HUES6 (cell line): ENCODE data around the gene HEXD.

ENCODE experiments used
- H3K27ac ChIP-seq: 2 replicates; pipeline ENCODE4 v1.7.0; 2013; ENCODE audit warnings: low read depth, mild to moderate bottlenecking, low read length, inconsistent platforms
- H3K27me3 ChIP-seq: 2 replicates; pipeline ENCODE4 v1.6.1; 2013; ENCODE audit warnings: low read length; ENCODE audit not compliant: control insufficient read depth, insufficient read depth
- H3K36me3 ChIP-seq: 2 replicates; pipeline ENCODE4 v1.6.1; 2013; ENCODE audit warnings: low read length; ENCODE audit not compliant: control insufficient read depth, insufficient read depth
- H3K4me1 ChIP-seq: 2 replicates; pipeline ENCODE4 v1.6.1; 2013; ENCODE audit warnings: low read length; ENCODE audit not compliant: control insufficient read depth, insufficient read depth
- H3K4me3 ChIP-seq: 2 replicates; pipeline ENCODE4 v1.5.1; 2013; ENCODE audit warnings: low read depth, low read length
- H3K9ac ChIP-seq: one replicate; pipeline ENCODE4 v1.6.1; 2013; ENCODE audit warnings: mild to moderate bottlenecking, low read length
- H3K9me3 ChIP-seq: 2 replicates; pipeline ENCODE4 v1.6.1; 2013; ENCODE audit warnings: low read depth, low read length; ENCODE audit not compliant: control insufficient read depth, insufficient read depth

Gene HEXD

GRCh38 chr17:82444284-82444893 lies 26.2 kb downstream of the HEXD start:
- no peak overlapping the region for H3K27ac ChIP-seq
- no peak overlapping the region for H3K9ac ChIP-seq
- H3K36me3 ChIP-seq = peaks cover 50% of the 10 kb centered on the region
- no peaks in the 10 kb centered on the region for H3K27me3 ChIP-seq
- no peak overlapping the region for H3K4me3 ChIP-seq
- no peaks in the 10 kb centered on the region for H3K9me3 ChIP-seq
- peaks cover 7% of the 10 kb centered on the region; the same call in 1 of the 2 replicates for H3K4me1 ChIP-seq

- Histone ChIP-seq H3K4me1 (peaks cover 7% of the 10 kb centered on the region; the same call in 1 of the 2 replicates), H3K27me3 (no peaks in the 10 kb centered on the region), H3K9me3 (no peaks in the 10 kb centered on the region), H3K9ac (no peak overlapping the region), H3K4me3 (no peak overlapping the region), H3K36me3 (peaks cover 50% of the 10 kb centered on the region), H3K27ac (no peak overlapping the region)
Observed at GRCh38 chr17:82444941-82445521, 26.9 kb downstream of the HEXD start.

DNA sequence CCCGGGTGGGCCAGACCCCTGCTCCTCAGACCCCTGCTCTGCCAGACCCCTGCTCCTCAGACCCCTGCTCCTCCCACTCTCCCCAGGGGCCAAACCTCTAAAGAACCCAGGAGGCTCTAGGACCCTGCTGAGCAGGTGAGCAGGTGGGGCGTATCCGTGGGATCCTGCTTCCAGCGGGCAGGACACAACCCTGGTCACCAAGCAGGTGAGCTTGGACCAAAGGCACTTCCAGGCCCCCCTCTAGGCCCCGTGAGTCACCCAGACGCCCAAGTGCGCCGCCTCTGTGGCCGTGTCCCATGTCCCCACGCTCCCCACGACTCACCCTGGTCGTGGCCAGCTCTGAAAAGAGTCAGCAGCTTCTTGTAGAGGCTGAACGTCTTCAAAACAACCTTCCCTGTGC lies 27.4 kb downstream of the HEXD start:
- no peak overlapping the region for H3K9ac ChIP-seq
- no peaks in the 10 kb centered on the region for H3K9me3 ChIP-seq
- no peak overlapping the region for H3K4me3 ChIP-seq
- H3K4me1 ChIP-seq = peaks cover 4% of the 10 kb centered on the region; the same call in 1 of the 2 replicates
- H3K36me3 ChIP-seq = peaks cover 50% of the 10 kb centered on the region
- H3K27me3 ChIP-seq = no peaks in the 10 kb centered on the region
- H3K27ac ChIP-seq = no peak overlapping the region

- Histone ChIP-seq H3K9me3 (no peaks in the 10 kb centered on the region), H3K36me3 (peaks cover 50% of the 10 kb centered on the region), H3K4me3 (no peak overlapping the region), H3K4me1 (peaks cover 4% of the 10 kb centered on the region; the same call in 1 of the 2 replicates), H3K27me3 (no peaks in the 10 kb centered on the region), H3K27ac (no peak overlapping the region), H3K9ac (no peak overlapping the region)
Observed at GRCh38 chr17:82446124-82446523, 28.0 kb downstream of the HEXD start.

GRCh38 chr17:82446649-82447048 lies 28.5 kb downstream of the HEXD start:
- peaks cover 50% of the 10 kb centered on the region for H3K36me3 ChIP-seq
- H3K27ac ChIP-seq = no peak overlapping the region
- H3K4me1 ChIP-seq = no peaks in the 10 kb centered on the region; the same call in 1 of the 2 replicates
- H3K27me3 ChIP-seq = no peaks in the 10 kb centered on the region
- H3K9ac ChIP-seq = no peak overlapping the region
- peaks cover 3% of the 10 kb centered on the region; the same call in 1 of the 2 replicates for H3K9me3 ChIP-seq
- H3K4me3 ChIP-seq = no peak overlapping the region

GRCh38 chr17:82447876-82448275 lies 29.7 kb downstream of the HEXD start:
- Histone ChIP-seq H3K9ac (no peak overlapping the region), H3K27me3 (no peaks in the 10 kb centered on the region), H3K36me3 (peaks cover 39% of the 10 kb centered on the region), H3K4me1 (no peaks in the 10 kb centered on the region), H3K4me3 (no peak overlapping the region), H3K27ac (no peak overlapping the region), H3K9me3 (peaks cover 8% of the 10 kb centered on the region; the same call in 1 of the 2 replicates)

- no peak overlapping the region for H3K27ac ChIP-seq
Observed at GRCh38 chr17:82449131-82449882, 31.2 kb downstream of the HEXD start.

GRCh38 chr17:82449883-82450356 lies 31.8 kb downstream of the HEXD start:
- no peaks in the 10 kb centered on the region for H3K27me3 ChIP-seq
- H3K9me3 ChIP-seq = peaks cover 13% of the 10 kb centered on the region
- no peaks in the 10 kb centered on the region for H3K4me1 ChIP-seq
- 0 out of 2 replicates have a peak overlapping the region, but pooled peaks have one; percentile 61 for H3K27ac ChIP-seq
- peak overlapping the region; percentile 86 for H3K9ac ChIP-seq
- peaks cover 19% of the 10 kb centered on the region for H3K36me3 ChIP-seq
- peak overlapping the region; percentile 99 for H3K4me3 ChIP-seq

More at GRCh38 chr17:82449131-82449882, 31.2 kb downstream of the HEXD start:
- Histone ChIP-seq H3K27me3 (no peaks in the 10 kb centered on the region), H3K4me1 (no peaks in the 10 kb centered on the region), H3K4me3 (peak overlapping the region; percentile 99), H3K9ac (peak overlapping the region; percentile 86), H3K9me3 (peaks cover 13% of the 10 kb centered on the region), H3K36me3 (peaks cover 25% of the 10 kb centered on the region)

GRCh38 chr17:82450357-82451106 lies 32.4 kb downstream of the HEXD start, which contains the start of gene CYBC1:
Gene CYBC1, minus strand, starts transcription at chr17:82450752. Its CDS starts 1,498 bp downstream, at chr17:82449254.
- Histone ChIP-seq H3K9me3 (peaks cover 13% of the 10 kb centered on the region), H3K27me3 (no peaks in the 10 kb centered on the region), H3K4me3 (peak within 1 kb of the TSS; percentile 99), H3K4me1 (no peaks in the 10 kb centered on the region), H3K36me3 (peaks cover 14% of the 10 kb centered on the region; the same call in 1 of the 2 replicates), H3K9ac (peak within 1 kb of the TSS; percentile 86), H3K27ac (peak within 1 kb of the TSS; percentile 61; the same call in 1 of the 2 replicates)

- Histone ChIP-seq H3K9ac (no peak overlapping the region), H3K4me1 (no peaks in the 10 kb centered on the region), H3K27me3 (no peaks in the 10 kb centered on the region), H3K36me3 (peaks cover 6% of the 10 kb centered on the region; the same call in 1 of the 2 replicates), H3K4me3 (no peak overlapping the region), H3K9me3 (peaks cover 13% of the 10 kb centered on the region), H3K27ac (no peak overlapping the region)
Observed at GRCh38 chr17:82452162-82452561, 34.0 kb downstream of the HEXD start.
